Immature natural killer cell (primary cell): ENCODE measurements around the gene NFKBIZ. TPM values are rescaled to one million over a fixed set of nuclear protein-coding genes. Genes with fewer than 3 reads are reported as not detected.
A peak's percentile ranks its signal among the peaks of the same experiment; 100 is the strongest.
"Not testable (repeated sequence)": the region's sequence is repeated elsewhere in the genome, so short reads cannot be mapped to it uniquely, and the experiment has no call there.

Experiments used
- DNase-seq, 3 donors: peaks; one replicate each; pipeline ENCODE4 v3.0.0; 2022; ENCODE audit warnings: mixed read lengths in 1 of 3
- H3K27ac Mint-ChIP-seq, 6 donors: one replicate each; pipeline ENCODE4 v1.8.0; 2020; ENCODE audit warnings: mixed read lengths in 6 of 6, mild to moderate bottlenecking in 5 of 6, inconsistent platforms in 4 of 6, moderate library complexity in 3 of 6
- H3K27me3 Mint-ChIP-seq, 3 donors: one replicate each; pipeline ENCODE4 v1.8.0; 2020 to 2021; ENCODE audit warnings: low read depth in 3 of 3, mild to moderate bottlenecking in 3 of 3, mixed read lengths in 3 of 3, moderate library complexity in 3 of 3, inconsistent platforms in 1 of 3
- H3K36me3 Mint-ChIP-seq, 3 donors: one replicate each; pipeline ENCODE4 v1.8.0; 2020; ENCODE audit warnings: mixed read lengths in 3 of 3, inconsistent platforms in 2 of 3, mild to moderate bottlenecking in 2 of 3
- H3K4me1 Mint-ChIP-seq, 2 donors: one replicate each; pipeline ENCODE4 v1.8.0; 2020; ENCODE audit warnings: inconsistent platforms in 2 of 2, mild to moderate bottlenecking in 2 of 2, mixed read lengths in 2 of 2, moderate library complexity in 1 of 2
- H3K4me3 Mint-ChIP-seq, 5 donors: one replicate each; pipeline ENCODE4 v1.8.0; 2020; ENCODE audit warnings: mild to moderate bottlenecking in 5 of 5, mixed read lengths in 5 of 5, inconsistent platforms in 3 of 5, moderate library complexity in 3 of 5
- H3K9me3 Mint-ChIP-seq, 6 donors: one replicate each; pipeline ENCODE4 v1.8.0; 2020; ENCODE audit warnings: mild to moderate bottlenecking in 6 of 6, mixed read lengths in 6 of 6, inconsistent platforms in 4 of 6, moderate library complexity in 3 of 6
- polyA plus RNA-seq, 3 donors: library from polyadenylated mRNA; unstranded; fragments of 300-500 nt; fragmentation: Illumina TruSeq; gene quantifications; one replicate each; pipeline ENCODE4 v1.2.3, GENCODE V29; 2021

The NFKBIZ gene
- polyA plus RNA-seq, 3 donors from 2014 or later: 10.5 to 12.1 (median 10.6) TPM

- H3K4me1 Mint-ChIP-seq: no peaks in the 10 kb centered on the region
Measured at GRCh38 chr3:101884776-101885175, 35.5 kb downstream of the NFKBIZ start.

GRCh38 chr3:101885584-101885983 lies 36.3 kb downstream of the NFKBIZ start:
- H3K27me3 Mint-ChIP-seq, H3K36me3 Mint-ChIP-seq, H3K4me3 Mint-ChIP-seq, H3K27ac Mint-ChIP-seq, DNase-seq, H3K4me1 Mint-ChIP-seq, H3K9me3 Mint-ChIP-seq: not testable (repeated sequence)

More at GRCh38 chr3:101884776-101885175, 35.5 kb downstream of the NFKBIZ start:
- Mint-ChIP-seq H3K36me3 (no peaks in the 10 kb centered on the region), H3K9me3 (peaks cover 0 to 1% (median 0%) of the 10 kb centered on the region in 6 donors), H3K27ac (no peak overlapping the region), H3K4me3 (no peak overlapping the region), H3K27me3 (peaks cover 0 to 10% (median 0%) of the 10 kb centered on the region in 3 donors)
- DNase-seq: no peak

- Mint-ChIP-seq H3K27me3 (peaks cover 0 to 8% (median 0%) of the 10 kb centered on the region in 3 donors), H3K27ac (no peak overlapping the region), H3K4me1 (no peaks in the 10 kb centered on the region), H3K4me3 (no peak overlapping the region), H3K36me3 (no peaks in the 10 kb centered on the region), H3K9me3 (peaks cover 0 to 1% (median 0%) of the 10 kb centered on the region in 6 donors)
- no peak for DNase-seq
Measured at GRCh38 chr3:101886626-101887025, 37.3 kb downstream of the NFKBIZ start.

- H3K4me3 Mint-ChIP-seq: no peak overlapping the region
- H3K9me3 Mint-ChIP-seq: peaks cover 0 to 1% (median 0%) of the 10 kb centered on the region in 6 donors
- H3K36me3 Mint-ChIP-seq: no peaks in the 10 kb centered on the region
- peaks cover 0 to 9% (median 3%) of the 10 kb centered on the region in 3 donors for H3K27me3 Mint-ChIP-seq
- H3K4me1 Mint-ChIP-seq: no peaks in the 10 kb centered on the region
- H3K27ac Mint-ChIP-seq: no peak overlapping the region
- DNase-seq: no peak
Measured at GRCh38 chr3:101888653-101889052, 39.3 kb downstream of the NFKBIZ start.

- Mint-ChIP-seq H3K27ac (no peak overlapping the region), H3K4me1 (no peaks in the 10 kb centered on the region), H3K9me3 (no peaks in the 10 kb centered on the region), H3K27me3 (peaks cover 0 to 6% (median 3%) of the 10 kb centered on the region in 3 donors), H3K36me3 (no peaks in the 10 kb centered on the region), H3K4me3 (no peak overlapping the region)
- no peak for DNase-seq
Measured at GRCh38 chr3:101890716-101891115, 41.4 kb downstream of the NFKBIZ start.

GRCh38 chr3:101892648-101893047 lies 43.3 kb downstream of the NFKBIZ start:
- no peak for DNase-seq
- Mint-ChIP-seq H3K27me3 (peaks cover 0 to 3% (median 2%) of the 10 kb centered on the region in 3 donors), H3K36me3 (no peaks in the 10 kb centered on the region), H3K9me3 (no peaks in the 10 kb centered on the region), H3K27ac (no peak overlapping the region), H3K4me1 (no peaks in the 10 kb centered on the region), H3K4me3 (no peak overlapping the region)

GRCh38 chr3:101896083-101896757 lies 46.9 kb downstream of the NFKBIZ start:
- no peak for DNase-seq
- Mint-ChIP-seq H3K9me3 (no peaks in the 10 kb centered on the region), H3K36me3 (no peaks in the 10 kb centered on the region), H3K4me3 (no peak overlapping the region), H3K27me3 (peaks cover 0 to 3% (median 2%) of the 10 kb centered on the region in 3 donors), H3K27ac (no peak overlapping the region), H3K4me1 (no peaks in the 10 kb centered on the region)

GRCh38 chr3:101897013-101897412 lies 47.7 kb downstream of the NFKBIZ start:
- Mint-ChIP-seq H3K9me3 (no peaks in the 10 kb centered on the region), H3K27ac (no peak overlapping the region), H3K36me3 (no peaks in the 10 kb centered on the region), H3K27me3 (peaks cover 0 to 3% (median 2%) of the 10 kb centered on the region in 3 donors), H3K4me3 (no peak overlapping the region), H3K4me1 (no peaks in the 10 kb centered on the region)
- no peak for DNase-seq

- Mint-ChIP-seq H3K4me3 (no peak overlapping the region), H3K27ac (no peak overlapping the region)
Measured at GRCh38 chr3:101898039-101898438, 48.7 kb downstream of the NFKBIZ start.

GRCh38 chr3:101898752-101899169 lies 49.4 kb downstream of the NFKBIZ start:
- peak in 1 of 3 donors; percentile 2 for DNase-seq
- Mint-ChIP-seq H3K36me3 (no peaks in the 10 kb centered on the region), H3K27me3 (no peaks in the 10 kb centered on the region), H3K27ac (no peak overlapping the region), H3K9me3 (no peaks in the 10 kb centered on the region), H3K4me1 (no peaks in the 10 kb centered on the region), H3K4me3 (no peak overlapping the region)

More at GRCh38 chr3:101898039-101898438, 48.7 kb downstream of the NFKBIZ start:
- no peak for DNase-seq
- no peaks in the 10 kb centered on the region for H3K9me3 Mint-ChIP-seq
- H3K27me3 Mint-ChIP-seq: peaks cover 0 to 2% (median 0%) of the 10 kb centered on the region in 3 donors
- H3K4me1 Mint-ChIP-seq: no peaks in the 10 kb centered on the region
- H3K36me3 Mint-ChIP-seq: no peaks in the 10 kb centered on the region

- DNase-seq: no peak
- H3K9me3 Mint-ChIP-seq: no peaks in the 10 kb centered on the region
- no peaks in the 10 kb centered on the region for H3K36me3 Mint-ChIP-seq
- no peak overlapping the region for H3K27ac Mint-ChIP-seq
- H3K27me3 Mint-ChIP-seq: no peaks in the 10 kb centered on the region
- no peaks in the 10 kb centered on the region for H3K4me1 Mint-ChIP-seq
- H3K4me3 Mint-ChIP-seq: no peak overlapping the region
Measured at GRCh38 chr3:101900316-101900715, 51.0 kb downstream of the NFKBIZ start.

GRCh38 chr3:101900736-101901135 lies 51.4 kb downstream of the NFKBIZ start:
- Mint-ChIP-seq H3K27ac (no peak overlapping the region), H3K4me1 (no peaks in the 10 kb centered on the region), H3K4me3 (no peak overlapping the region), H3K36me3 (no peaks in the 10 kb centered on the region), H3K9me3 (no peaks in the 10 kb centered on the region), H3K27me3 (peaks cover 0 to 1% (median 0%) of the 10 kb centered on the region in 3 donors)
- DNase-seq: no peak

- DNase-seq: no peak
- Mint-ChIP-seq H3K9me3 (peaks cover 0 to 5% (median 0%) of the 10 kb centered on the region in 6 donors), H3K4me1 (no peaks in the 10 kb centered on the region), H3K27me3 (peaks cover 0 to 1% (median 0%) of the 10 kb centered on the region in 3 donors), H3K27ac (no peak overlapping the region), H3K36me3 (no peaks in the 10 kb centered on the region), H3K4me3 (no peak overlapping the region)
Measured at GRCh38 chr3:101902041-101902440, 52.7 kb downstream of the NFKBIZ start.

GRCh38 chr3:101903451-101903871 lies 54.1 kb downstream of the NFKBIZ start:
- no peak for DNase-seq
- peaks cover 0 to 5% (median 0%) of the 10 kb centered on the region in 6 donors for H3K9me3 Mint-ChIP-seq
- no peak overlapping the region for H3K27ac Mint-ChIP-seq
- no peaks in the 10 kb centered on the region for H3K36me3 Mint-ChIP-seq
- H3K27me3 Mint-ChIP-seq: peaks cover 0 to 2% (median 1%) of the 10 kb centered on the region in 3 donors
- no peaks in the 10 kb centered on the region for H3K4me1 Mint-ChIP-seq
- no peak overlapping the region for H3K4me3 Mint-ChIP-seq

GRCh38 chr3:101905573-101905972 lies 56.3 kb downstream of the NFKBIZ start:
- not testable (repeated sequence) for H3K27ac Mint-ChIP-seq

More at GRCh38 chr3:101905573-101905972, 56.3 kb downstream of the NFKBIZ start:
- not testable (repeated sequence) for H3K36me3 Mint-ChIP-seq, DNase-seq, H3K9me3 Mint-ChIP-seq, H3K4me3 Mint-ChIP-seq, H3K4me1 Mint-ChIP-seq, H3K27me3 Mint-ChIP-seq
